Liver (tissue), 9 donors: Measurements from ENCODE around the gene UBTF. TPM values are rescaled to one million over a fixed set of nuclear protein-coding genes. Genes with fewer than 3 reads are reported as not detected.
A peak's percentile ranks its signal among the peaks of the same experiment; 100 is the strongest.

Experiments used
- DNase-seq: peaks from one replicate; pipeline ENCODE4 v3.0.0-alpha.2; 2017; ENCODE audit warnings: low spot score
- H3K27ac ChIP-seq, 2 donors: one replicate each; pipeline ENCODE4 v1.7.0; 2013; ENCODE audit warnings: inconsistent platforms in 2 of 2, low read length in 2 of 2, control low read depth in 1 of 2, low read depth in 1 of 2, mild to moderate bottlenecking in 1 of 2
- H3K27me3 ChIP-seq, 4 donors: one replicate each; pipeline versions ENCODE4 v1.6.1 to v1.7.0; 2013; ENCODE audit warnings: low read length in 3 of 4, inconsistent platforms in 1 of 4, mild to moderate bottlenecking in 1 of 4, moderate library complexity in 1 of 4; ENCODE audit not compliant: control insufficient read depth in 4 of 4, insufficient read depth in 4 of 4
- H3K36me3 ChIP-seq, 4 donors: one replicate each; pipeline versions ENCODE4 v1.6.1 to v1.7.0; 2013; ENCODE audit warnings: low read length in 3 of 4, mild to moderate bottlenecking in 3 of 4, low read depth in 1 of 4, moderate library complexity in 1 of 4; ENCODE audit not compliant: control insufficient read depth in 4 of 4, insufficient read depth in 3 of 4
- H3K4me1 ChIP-seq, 4 donors: one replicate each; pipeline versions ENCODE4 v1.6.1 to v1.7.0; 2013; ENCODE audit warnings: low read length in 3 of 4, mild to moderate bottlenecking in 3 of 4, moderate library complexity in 1 of 4; ENCODE audit not compliant: control insufficient read depth in 4 of 4, insufficient read depth in 4 of 4
- H3K4me3 ChIP-seq, 3 donors: one replicate each; pipeline versions ENCODE4 v1.6.1 to v1.7.0; 2013; ENCODE audit warnings: low read length in 3 of 3, control low read depth in 1 of 3, low read depth in 1 of 3, mild to moderate bottlenecking in 1 of 3
- H3K9ac ChIP-seq, 2 donors: one replicate each; pipeline ENCODE4 v1.7.0; 2013; ENCODE audit warnings: low read length in 2 of 2, mild to moderate bottlenecking in 2 of 2, moderate library complexity in 2 of 2, control low read depth in 1 of 2, low read depth in 1 of 2
- H3K9me3 ChIP-seq, 4 donors: one replicate each; pipeline versions ENCODE4 v1.6.1 to v1.7.0; 2013; ENCODE audit warnings: low read length in 3 of 4; ENCODE audit not compliant: control insufficient read depth in 4 of 4
- ATF3 ChIP-seq: IDR thresholded peaks from 2 replicates; pipeline ENCODE4 v1.6.1; 2016; ENCODE audit warnings: antibody characterized with exemption
- CTCF ChIP-seq: fragments of 150-350 bp; IDR thresholded peaks from 2 replicates; pipeline ENCODE4 v1.5.1; 2017; ENCODE audit warnings: improper control_type of control experiment, low read depth, low read length; ENCODE audit not compliant: missing input control
- EGR1 ChIP-seq, 2 donors: IDR thresholded peaks; 2 replicates each; pipeline ENCODE4 v1.6.1; 2016 to 2018; ENCODE audit warnings: antibody characterized with exemption in 2 of 2, low read depth in 2 of 2
- FOXA1 ChIP-seq: IDR thresholded peaks from 2 replicates; pipeline ENCODE4 v1.6.1; 2016; ENCODE audit warnings: antibody characterized with exemption
- FOXA2 ChIP-seq: IDR thresholded peaks from 2 replicates; pipeline ENCODE4 v1.6.1; 2016; ENCODE audit warnings: antibody characterized with exemption
- GABPA ChIP-seq, 2 donors: IDR thresholded peaks in 1 of 2; conservative IDR thresholded peaks in 1 of 2; 2 replicates each; pipeline ENCODE4 v1.6.1; 2016; ENCODE audit warnings: antibody characterized with exemption in 2 of 2, mild to moderate bottlenecking in 1 of 2, moderate library complexity in 1 of 2
- HNF4A ChIP-seq, 2 donors: conservative IDR thresholded peaks; 2 replicates each; pipeline ENCODE4 v1.6.1; 2016; ENCODE audit warnings: antibody characterized with exemption in 2 of 2, mild to moderate bottlenecking in 2 of 2
- JUND ChIP-seq, 2 donors: IDR thresholded peaks; 2 replicates each; pipeline ENCODE4 v1.6.1; 2016; ENCODE audit warnings: antibody characterized with exemption in 2 of 2
- MAX ChIP-seq: IDR thresholded peaks from 2 replicates; pipeline ENCODE4 v1.6.1; 2016; ENCODE audit warnings: antibody characterized with exemption
- RAD21 ChIP-seq, 2 donors: IDR thresholded peaks; 2 replicates each; pipeline ENCODE4 v1.6.1; 2016; ENCODE audit warnings: antibody characterized with exemption in 2 of 2, mild to moderate bottlenecking in 2 of 2
- REST ChIP-seq: IDR thresholded peaks from 2 replicates; pipeline ENCODE4 v1.6.1; 2016; ENCODE audit warnings: antibody characterized with exemption, mild to moderate bottlenecking
- RXRA ChIP-seq, 2 donors: IDR thresholded peaks; 2 replicates each; pipeline ENCODE4 v1.6.1; 2017 to 2018; ENCODE audit warnings: antibody characterized with exemption in 2 of 2, mild to moderate bottlenecking in 1 of 2
- SP1 ChIP-seq: IDR thresholded peaks from 2 replicates; pipeline ENCODE4 v1.6.1; 2018; ENCODE audit warnings: antibody characterized with exemption, mild to moderate bottlenecking
- TAF1 ChIP-seq: conservative IDR thresholded peaks from 2 replicates; pipeline ENCODE4 v1.6.1; 2016; ENCODE audit warnings: antibody characterized with exemption, mild to moderate bottlenecking
- YY1 ChIP-seq: IDR thresholded peaks from 2 replicates; pipeline ENCODE4 v1.6.1; 2016; ENCODE audit warnings: antibody characterized with exemption, mild to moderate bottlenecking
- ZBTB33 ChIP-seq: IDR thresholded peaks from 2 replicates; pipeline ENCODE4 v1.6.1; 2016; ENCODE audit warnings: antibody characterized with exemption
- WGBS: extraction: QIAGEN DNeasy Blood & Tissue Kit; methylation state at CpG from one replicate; pipeline ENCODE4 v1.1.7; 2013; 5-methylcytosine and 5-hydroxymethylcytosine counted together
- polyA plus RNA-seq, 2 donors: library from polyadenylated mRNA; stranded (reverse) in 1 of 2; unstranded in 1 of 2; fragments of 200-250 nt in 1 of 2; fragments of >200 nt in 1 of 2; fragmentation: Nextera tagmentation in 1 of 2; extraction: Ambion mirVana in 1 of 2; gene quantifications; one replicate each; pipeline versions ENCODE4 v1.2.1 to v1.2.3, GENCODE V29; 2013 to 2015
- total RNA-seq, 2 donors: library from RNA; depleted of rRNA; stranded (reverse); fragments of >200 nt; gene quantifications; one replicate each; pipeline ENCODE4 v1.2.3, GENCODE V29; 2014
- donor health status: healthy.
- donor health status: healthy.
- donor health status: healthy.
- donor health status: healthy.
- donor health status: healthy.

UBTF gene
- total and polyA plus RNA-seq, 4 donors: 12.5 to 39.6 (median 23.9) TPM

GRCh38 chr17:44251062-44251461 lies 31.6 kb upstream of the UBTF start:
- H3K4me3 ChIP-seq: no peak overlapping the region
- H3K9me3 ChIP-seq: no peaks in the 10 kb centered on the region
- H3K9ac ChIP-seq: no peak overlapping the region
- peak; percentile 43 for DNase-seq
- TF ChIP-seq FOXA2 (no peak), TAF1 (no peak), EGR1 (IDR thresholded peaks at IDR 0.05; ENCODE audit: low read depth in 2 of 2) (no peak), FOXA1 (no peak), RAD21 (IDR thresholded peaks at IDR 0.05) (no peak), MAX (no peak)
- H3K4me1 ChIP-seq: peaks cover 10 to 23% (median 20%) of the 10 kb centered on the region in 4 donors
- no peak overlapping the region for H3K27ac ChIP-seq
- H3K36me3 ChIP-seq: no peaks in the 10 kb centered on the region
- H3K27me3 ChIP-seq: no peaks in the 10 kb centered on the region
- 95% methylated on average over 17 of the region's 17 CpGs for WGBS

- no peaks in the 10 kb centered on the region for H3K36me3 ChIP-seq
- no peaks in the 10 kb centered on the region for H3K27me3 ChIP-seq
- peaks cover 10 to 31% (median 20%) of the 10 kb centered on the region in 4 donors for H3K4me1 ChIP-seq
- H3K4me3 ChIP-seq: no peak overlapping the region
- H3K9me3 ChIP-seq: no peaks in the 10 kb centered on the region
- 93% methylated on average over 9 of the region's 9 CpGs for WGBS
- TF ChIP-seq ATF3 (no peak), FOXA1 (no peak), GABPA (IDR thresholded peaks at IDR 0.05 in 1 of 2, conservative IDR thresholded peaks at IDR 0.05 in 1 of 2) (no peak), EGR1 (IDR thresholded peaks at IDR 0.05; ENCODE audit: low read depth in 2 of 2) (no peak), REST (no peak), FOXA2 (no peak), HNF4A (conservative IDR thresholded peaks at IDR 0.05) (no peak), YY1 (no peak), ZBTB33 (no peak), CTCF (no peak), RXRA (IDR thresholded peaks at IDR 0.05) (no peak), SP1 (no peak), JUND (IDR thresholded peaks at IDR 0.05) (no peak)
- H3K27ac ChIP-seq: no peak overlapping the region
- no peak for DNase-seq
- no peak overlapping the region for H3K9ac ChIP-seq
Measured at GRCh38 chr17:44249501-44250246, 30.2 kb upstream of the UBTF start.
